ENCODE measurements around the gene KRTAP5-1.
"Not testable (repeated sequence)": the region's sequence is repeated elsewhere in the genome, so short reads cannot be mapped to it uniquely, and the experiment has no call there.

KRTAP5-1 gene

GRCh38 chr11:1600626-1601025, 15.5 kb upstream of the KRTAP5-1 start:
- DNase-seq: no peak

- no peak for DNase-seq
These were observed 13.7 kb upstream of the KRTAP5-1 start for GRCh38 chr11:1598816-1599215.

DNA sequence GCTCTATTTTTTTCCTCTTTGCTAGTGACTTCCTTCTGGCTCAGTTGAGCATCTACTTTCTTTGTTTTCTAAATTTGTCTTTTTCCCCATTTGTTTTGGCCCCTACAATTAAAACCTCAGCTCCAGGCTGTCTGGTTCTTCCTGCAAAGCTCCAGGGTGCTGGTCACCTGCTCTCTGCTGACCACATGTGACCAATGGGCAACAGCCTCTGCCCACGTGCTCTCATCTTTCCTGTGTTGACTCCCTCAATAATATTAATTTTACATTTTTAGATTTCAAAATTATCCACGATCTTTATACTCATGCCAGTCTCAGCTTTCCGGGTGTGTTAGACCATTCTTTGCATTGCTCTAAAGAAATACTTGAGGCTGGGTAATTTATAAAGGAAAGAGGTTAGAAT, 13.3 kb upstream of the KRTAP5-1 start:
- DNase-seq: not testable (repeated sequence)

DNA sequence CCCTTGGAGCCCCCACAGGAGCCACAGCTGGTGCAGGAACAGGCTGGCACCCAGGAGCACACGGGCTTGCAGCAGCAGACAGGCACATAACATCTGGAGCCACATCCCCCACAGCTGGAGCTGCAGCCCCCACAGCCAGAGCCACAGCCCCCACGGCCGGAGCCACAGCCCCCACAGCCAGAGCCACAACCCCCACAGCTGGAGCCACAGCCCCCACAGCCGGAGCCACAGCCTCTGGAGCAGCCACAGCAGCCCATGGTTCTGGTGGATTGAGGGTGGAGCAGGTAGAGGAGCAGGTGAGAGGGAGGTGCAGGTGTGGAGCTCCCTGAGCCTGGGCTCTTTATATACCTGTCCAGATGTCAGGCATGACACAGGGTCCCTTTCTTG, 12.9 kb upstream of the KRTAP5-1 start, which contains the start of gene KRTAP5-2:
Gene KRTAP5-2 (minus strand): TSS at position 301 of the 387 bp plus-strand sequence. CDS start 44 bp downstream, at position 257.
- DNase-seq: no peak

- no peak for DNase-seq
These were observed 12.4 kb upstream of the KRTAP5-1 start for GRCh38 chr11:1597331-1597993.

- DNase-seq: not testable (repeated sequence)
These were observed 11.6 kb upstream of the KRTAP5-1 start for GRCh38 chr11:1596576-1597121.

- not testable (repeated sequence) for DNase-seq
These were observed 11.0 kb upstream of the KRTAP5-1 start for GRCh38 chr11:1595994-1596575.

DNA sequence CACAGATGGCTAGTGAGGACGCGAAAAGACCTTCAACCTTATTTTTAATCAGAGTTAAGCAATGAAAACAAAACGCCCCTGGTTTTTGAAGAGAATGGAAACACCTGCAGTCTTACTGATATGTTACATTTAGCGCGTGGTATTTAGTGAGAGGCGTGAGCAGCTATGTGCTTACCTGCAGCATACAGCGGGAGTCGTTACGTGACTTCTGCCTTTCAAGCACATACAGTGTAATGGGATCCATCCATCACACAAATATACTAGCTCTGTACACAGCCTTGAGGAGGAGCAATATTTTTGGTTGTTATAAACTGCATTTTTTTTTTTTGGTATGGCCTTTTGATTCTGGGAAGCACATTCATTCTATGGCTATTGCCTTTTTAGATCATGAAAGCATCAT, 7.5 kb upstream of the KRTAP5-1 start:
- no peak for DNase-seq

- DNase-seq: no peak
These were observed 4.9 kb upstream of the KRTAP5-1 start for GRCh38 chr11:1589996-1590395.

GRCh38 chr11:1589191-1589963, 4.3 kb upstream of the KRTAP5-1 start:
- not testable (repeated sequence) for DNase-seq

- DNase-seq: no peak
These were observed 1.6 kb upstream of the KRTAP5-1 start for GRCh38 chr11:1586699-1587098.

GRCh38 chr11:1582909-1583308, 2.2 kb downstream of the KRTAP5-1 start:
- not testable (repeated sequence) for DNase-seq

GRCh38 chr11:1581976-1582375, 3.1 kb downstream of the KRTAP5-1 start:
- DNase-seq: no peak

- no peak for DNase-seq
These were observed 8.3 kb downstream of the KRTAP5-1 start for GRCh38 chr11:1576825-1577224.

- not testable (repeated sequence) for DNase-seq
These were observed 9.3 kb downstream of the KRTAP5-1 start for GRCh38 chr11:1575756-1576155.

DNA sequence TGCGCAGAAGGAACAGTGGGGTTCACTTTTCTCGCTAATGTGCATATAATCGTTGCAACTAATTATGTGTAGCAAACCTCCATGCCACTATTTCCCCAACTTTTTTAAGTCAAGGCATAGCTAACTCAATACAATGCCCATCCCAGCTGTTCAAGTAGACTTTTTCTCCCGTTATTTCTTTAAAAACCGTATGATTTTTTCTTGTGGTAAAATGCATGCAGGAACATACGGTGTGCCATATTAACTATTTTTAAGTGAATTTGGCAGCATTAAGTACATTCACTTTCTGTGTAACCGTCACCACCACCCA, 10.2 kb downstream of the KRTAP5-1 start:
- no peak for DNase-seq

GRCh38 chr11:1574238-1574932, 10.7 kb downstream of the KRTAP5-1 start:
- DNase-seq: peak; percentile 29 to 40

- no peak for DNase-seq
These were observed 11.2 kb downstream of the KRTAP5-1 start for GRCh38 chr11:1573903-1574237.

DNA sequence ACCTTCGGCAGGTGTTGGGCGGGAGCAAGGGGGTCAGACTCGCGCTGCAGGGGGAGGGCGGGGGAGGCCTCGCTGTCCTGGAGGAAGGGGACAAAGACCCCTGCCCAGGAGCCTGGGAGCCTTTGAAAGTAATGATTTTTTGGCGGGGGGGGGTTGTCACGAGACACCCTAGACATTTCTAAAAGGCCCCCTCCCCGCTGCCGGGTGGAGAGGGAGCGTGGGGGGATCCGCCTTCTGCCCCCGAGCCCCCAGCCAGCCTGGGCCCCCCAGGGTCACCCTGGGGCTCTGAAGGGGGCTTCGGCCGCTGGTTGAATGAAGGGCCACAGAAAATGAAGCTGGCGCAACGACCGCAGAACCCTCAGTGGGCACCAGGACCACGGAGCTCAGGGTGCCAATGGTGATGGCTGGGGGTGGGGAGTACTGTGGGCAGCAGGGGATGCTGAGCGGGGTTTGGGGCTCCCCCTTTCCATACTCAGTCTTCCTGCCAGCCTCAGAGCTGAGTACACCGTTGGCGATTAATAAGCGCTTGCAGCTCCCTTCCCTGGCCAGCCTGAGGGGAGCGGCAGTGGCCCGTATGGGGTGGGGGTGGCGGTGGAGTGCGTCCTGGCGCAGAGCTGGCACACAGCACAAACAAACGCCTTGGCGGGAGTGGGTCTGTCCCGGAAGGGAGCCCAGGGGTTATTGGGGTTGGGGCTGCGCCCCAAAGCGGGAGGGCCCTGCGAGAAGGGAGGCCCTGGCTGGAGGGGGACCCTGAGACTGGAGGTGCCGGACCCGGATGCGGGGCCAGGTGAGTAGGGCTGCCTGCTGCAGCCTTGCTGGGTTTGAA, 11.8 kb downstream of the KRTAP5-1 start:
- DNase-seq: no peak

DNA sequence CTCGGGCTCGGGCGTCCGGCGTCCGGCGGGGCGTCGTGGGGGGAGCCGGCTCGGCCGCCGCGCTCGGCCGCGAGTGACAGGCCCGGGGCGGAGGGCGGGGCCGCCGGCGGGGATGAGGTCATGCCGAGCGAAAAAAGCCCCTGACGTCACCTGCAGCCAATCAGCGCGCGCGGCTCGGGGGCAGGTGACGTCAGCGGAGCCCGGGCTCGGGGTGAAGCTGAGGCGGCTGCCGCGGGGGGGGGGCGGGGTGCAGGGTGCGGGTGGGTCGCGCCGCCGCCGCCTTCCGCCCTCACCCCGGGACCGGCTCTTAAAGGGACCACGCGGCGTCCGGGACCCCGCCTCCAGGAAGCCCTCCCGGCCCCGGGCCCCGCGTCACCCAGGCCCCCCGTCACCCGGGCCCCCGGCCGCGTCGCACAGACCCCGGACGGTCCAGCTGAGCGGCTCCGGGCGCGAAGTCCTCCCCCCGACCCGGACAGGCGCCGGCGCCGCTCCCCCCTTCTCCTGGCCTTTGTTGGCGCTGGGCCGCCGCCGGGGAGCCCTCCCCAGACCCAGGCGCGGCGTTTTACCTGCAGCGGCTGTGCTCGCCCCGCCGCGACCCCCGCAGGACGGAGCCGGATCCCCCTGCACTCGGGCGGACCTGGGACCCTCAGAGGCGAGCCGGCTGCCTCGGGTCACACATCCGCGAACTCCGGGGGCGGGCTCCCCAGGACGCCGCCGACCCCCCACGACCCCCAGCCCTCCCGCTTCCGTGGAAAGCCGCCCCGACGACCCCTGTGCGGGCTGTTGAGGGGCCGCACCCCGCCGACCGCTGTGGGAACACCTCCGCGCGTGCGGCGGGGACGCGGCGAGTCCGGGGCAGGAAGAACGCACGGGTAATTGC, 12.6 kb downstream of the KRTAP5-1 start, which contains the start of gene DUSP8:
Gene DUSP8 (minus strand): TSS at position 75 of the 880 bp plus-strand sequence. CDS start 6,445 bp downstream, outside the sequence.
- peak; percentile 79 to 82 for DNase-seq

DNA sequence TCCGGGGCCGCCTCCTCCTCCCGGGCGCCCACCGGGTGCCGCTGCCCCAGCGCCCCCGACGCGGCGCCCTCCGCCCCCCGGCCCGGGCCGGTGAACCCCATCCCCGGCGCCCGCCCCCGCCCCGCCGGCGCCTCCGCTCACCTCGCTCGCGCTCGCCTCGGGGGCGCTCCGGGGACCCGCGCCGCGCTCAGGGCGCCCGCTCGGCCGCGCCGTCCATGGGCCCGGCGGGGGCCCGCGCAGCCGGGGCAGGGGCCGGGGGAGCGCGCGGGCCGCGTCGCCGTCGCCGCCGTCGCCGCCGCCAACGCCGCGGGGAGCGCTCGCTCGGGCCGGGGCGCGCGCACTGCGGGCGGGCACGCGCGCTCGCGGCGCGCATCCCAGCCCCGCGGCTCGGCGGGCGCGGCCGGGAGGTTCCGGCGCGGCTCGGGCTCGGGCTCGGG, 13.3 kb downstream of the KRTAP5-1 start:
- no peak for DNase-seq

Data from hippocampal formation (tissue), 2 donors.